GM18519 (cell line): ENCODE measurements around the gene KCNQ2.

Experiments
- ATAC-seq: cut with Tn5 transposase; IDR thresholded peaks from one replicate; pipeline ENCODE4 v1.9.1; 2021; ENCODE audit warnings: mild to moderate bottlenecking, moderate library complexity; ENCODE audit not compliant: unreplicated experiment, low FRiP score

The KCNQ2 gene

DNA sequence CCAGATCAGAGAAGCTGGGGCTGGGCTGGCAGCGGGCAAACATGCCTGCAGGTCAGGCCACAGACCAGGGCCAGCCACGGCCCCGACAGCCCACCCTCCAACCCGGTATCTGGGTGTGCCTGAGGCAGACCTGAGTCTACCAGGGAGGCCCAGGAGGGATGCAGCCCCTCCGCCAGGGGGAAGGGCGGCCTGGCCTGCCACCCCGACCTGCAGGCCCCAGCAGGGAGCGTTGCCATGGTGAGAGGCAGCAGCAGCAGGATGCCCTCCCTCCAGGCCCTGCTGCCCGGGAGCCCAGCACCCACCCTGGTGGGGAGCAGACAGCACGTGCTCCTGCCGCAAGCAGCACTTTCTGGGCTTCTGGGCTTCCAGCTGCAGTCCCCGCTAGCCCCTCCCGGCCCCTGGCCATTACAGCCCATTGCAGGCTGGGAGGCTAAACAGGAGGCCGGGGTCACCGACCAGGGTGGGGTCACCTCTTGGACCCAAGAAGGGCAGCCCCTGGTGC lies 30.3 kb upstream of the KCNQ2 start:
- ATAC-seq: no peak

DNA sequence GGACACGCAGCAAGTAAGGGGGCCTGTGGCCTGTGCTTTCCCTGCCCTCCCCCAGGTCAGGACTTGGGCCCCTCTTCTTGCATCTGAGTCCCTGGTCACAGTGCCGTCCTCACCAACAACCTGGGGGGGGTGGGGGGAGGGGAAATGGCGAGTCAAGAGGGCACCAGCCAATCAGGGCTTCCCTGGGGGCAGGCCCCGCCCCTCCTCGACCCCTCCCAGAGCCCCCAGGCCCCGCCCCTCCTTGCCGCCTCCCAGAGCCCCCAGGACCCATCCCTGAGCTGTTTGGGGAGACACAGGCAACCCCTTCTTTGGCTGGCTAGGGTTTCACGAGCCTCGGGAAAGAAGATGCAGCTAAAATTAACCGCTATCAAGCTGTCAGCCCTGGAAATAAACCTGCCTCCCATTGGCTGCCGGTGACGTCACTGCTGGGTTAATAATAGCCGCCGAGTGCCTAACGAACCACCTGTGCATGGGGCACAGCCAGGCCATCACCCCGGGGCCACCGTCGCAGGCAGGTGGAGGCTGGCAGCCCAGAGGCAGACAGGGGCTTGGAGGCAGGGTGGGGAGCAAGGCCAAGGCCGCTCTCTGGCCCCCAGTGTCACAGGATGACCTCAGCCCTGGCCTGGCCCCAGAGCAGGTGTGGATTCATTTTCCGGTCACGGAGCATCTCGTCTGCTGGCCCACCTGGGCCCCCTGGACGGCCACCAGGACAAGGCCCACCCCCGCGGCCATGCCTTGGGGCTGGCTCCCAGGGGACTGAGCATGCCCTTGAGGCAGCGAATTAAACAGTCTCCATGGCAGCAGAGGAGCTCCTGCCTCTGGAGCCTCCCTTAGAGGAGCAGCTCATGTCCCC lies 29.6 kb upstream of the KCNQ2 start:
- ATAC-seq: no peak

DNA sequence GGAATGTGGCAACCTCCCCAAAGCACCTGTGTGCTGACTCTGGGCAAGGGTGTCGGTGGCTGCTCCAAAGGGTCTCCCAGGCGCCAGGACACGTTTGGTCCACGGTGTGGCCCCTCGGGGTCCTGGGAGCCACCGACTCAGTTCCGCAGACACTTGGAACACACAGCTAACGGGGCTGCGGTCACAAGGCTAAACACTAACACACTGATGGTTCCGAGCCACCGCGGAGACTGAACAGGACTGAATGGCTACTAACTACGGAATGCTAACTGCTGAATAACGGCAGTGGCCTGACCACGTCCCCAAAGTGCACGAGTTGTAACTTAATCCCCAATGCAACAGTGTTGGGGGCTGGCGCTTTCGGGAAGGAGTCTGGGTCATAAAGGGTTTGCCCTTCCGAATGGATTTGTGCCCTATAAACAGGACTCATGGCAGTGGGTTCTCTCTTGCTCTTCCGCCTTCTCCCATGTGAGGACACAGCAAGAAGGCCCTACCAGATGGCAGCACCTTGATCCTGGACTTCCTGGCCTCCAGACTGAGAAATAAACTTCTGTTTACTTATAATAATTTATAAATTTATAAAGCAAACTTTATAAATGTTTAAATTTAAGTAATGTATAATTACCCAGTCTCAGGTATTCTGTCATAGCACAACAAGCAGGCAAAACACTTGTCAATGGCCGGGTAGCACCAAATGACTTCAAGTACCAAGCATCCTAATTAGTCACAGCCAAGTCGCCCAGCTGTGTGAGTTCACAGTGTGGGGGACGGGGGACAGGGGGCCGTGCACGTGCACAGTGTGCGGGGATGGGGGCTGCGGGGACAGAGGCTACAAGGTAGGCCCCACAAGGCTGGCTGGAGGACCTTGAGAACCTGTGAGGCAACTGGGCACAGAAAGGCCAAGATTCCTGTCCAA lies 28.7 kb upstream of the KCNQ2 start:
- ATAC-seq: no peak

DNA sequence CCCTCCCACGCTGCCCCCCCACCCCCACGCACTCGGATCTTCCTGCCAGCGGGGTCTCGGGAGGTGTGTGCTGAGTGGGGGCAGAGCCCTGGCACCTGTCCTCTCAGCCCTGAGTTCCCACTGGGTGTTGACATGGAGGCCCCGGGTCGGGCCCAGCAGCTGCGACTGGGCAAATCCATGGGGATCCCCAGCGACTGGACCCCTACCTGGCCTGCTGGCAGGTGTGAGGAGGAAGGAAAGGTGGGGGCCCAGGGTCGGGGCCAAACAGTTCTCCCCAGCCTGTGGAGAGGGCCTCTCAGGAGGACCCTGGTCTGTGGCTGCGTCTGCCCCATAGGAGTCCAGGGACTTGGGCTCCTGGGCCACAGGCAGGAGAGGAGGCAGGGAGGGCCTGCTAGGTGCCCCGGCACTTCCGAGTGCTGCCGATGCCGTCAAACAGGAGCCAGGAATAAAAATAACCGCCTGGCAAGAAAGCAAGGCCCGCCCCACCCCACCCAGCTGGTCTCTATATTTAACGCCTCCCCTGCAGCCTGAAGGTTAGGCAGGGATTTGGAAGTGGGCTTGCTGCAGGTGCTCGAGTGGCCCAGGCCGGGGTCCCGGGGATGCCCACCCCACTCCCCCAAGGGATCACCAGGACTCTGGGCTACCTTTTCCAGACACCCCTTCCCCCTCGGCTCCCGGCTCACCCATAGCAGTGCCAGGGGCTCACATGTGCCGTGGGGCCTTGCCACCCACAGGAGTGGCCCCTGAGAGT lies 27.9 kb upstream of the KCNQ2 start:
- no peak for ATAC-seq

DNA sequence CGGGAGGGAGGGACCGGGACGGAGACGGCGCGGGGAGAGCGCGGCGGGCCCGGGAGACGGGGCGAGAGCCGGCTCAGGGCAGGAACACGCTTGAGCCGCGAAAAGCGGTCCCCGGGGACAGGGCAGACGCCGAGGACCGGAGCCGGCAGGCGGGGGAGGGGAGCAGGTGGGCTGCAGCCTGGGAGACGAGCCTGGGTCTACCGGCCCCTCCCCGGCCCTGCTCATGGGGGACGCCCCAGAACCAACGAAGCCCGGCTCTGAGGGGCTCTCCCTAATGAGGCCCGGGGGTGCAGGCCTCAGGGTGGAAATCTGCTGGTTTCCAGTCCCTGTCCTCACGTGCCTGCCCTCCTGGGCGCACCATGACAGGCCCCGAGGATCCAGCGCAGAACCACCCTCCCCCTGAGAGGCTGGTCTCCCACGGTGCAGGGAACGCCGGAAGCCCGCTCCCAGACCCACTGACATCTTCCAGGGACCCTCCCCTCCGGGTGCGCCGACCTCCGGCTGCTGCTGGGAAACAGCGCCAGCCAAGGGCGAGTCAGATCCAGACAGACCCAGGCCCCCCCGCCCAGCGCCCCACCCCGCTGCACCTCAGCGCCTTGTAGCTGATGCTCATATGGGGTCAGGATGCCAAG lies 27.0 kb upstream of the KCNQ2 start:
- no peak for ATAC-seq

DNA sequence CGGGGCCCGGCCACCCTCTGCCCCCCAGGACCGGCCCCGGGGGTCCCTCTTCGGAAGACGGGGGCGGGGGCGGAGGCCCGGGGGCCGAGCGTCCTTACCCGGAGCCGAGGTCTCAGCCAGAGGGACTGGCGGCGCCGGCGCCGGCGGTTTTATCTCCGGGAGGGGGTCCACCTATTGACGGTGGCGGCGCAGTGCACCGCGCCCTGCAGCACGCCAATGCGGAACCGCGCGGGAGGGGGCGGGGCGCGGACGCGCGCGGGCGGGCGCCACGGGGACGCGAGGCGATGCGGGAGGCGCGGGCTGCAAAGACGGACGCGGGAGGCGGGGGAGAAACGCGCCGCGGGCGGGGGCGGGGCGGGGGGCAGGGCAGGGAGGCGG lies 26.5 kb upstream of the KCNQ2 start, which contains the start of gene EEF1A2:
Gene EEF1A2, minus strand, starts transcription at position 124 of the 378 bp plus-strand sequence. CDS start 1,320 bp downstream, outside the sequence.
- ATAC-seq: no peak

DNA sequence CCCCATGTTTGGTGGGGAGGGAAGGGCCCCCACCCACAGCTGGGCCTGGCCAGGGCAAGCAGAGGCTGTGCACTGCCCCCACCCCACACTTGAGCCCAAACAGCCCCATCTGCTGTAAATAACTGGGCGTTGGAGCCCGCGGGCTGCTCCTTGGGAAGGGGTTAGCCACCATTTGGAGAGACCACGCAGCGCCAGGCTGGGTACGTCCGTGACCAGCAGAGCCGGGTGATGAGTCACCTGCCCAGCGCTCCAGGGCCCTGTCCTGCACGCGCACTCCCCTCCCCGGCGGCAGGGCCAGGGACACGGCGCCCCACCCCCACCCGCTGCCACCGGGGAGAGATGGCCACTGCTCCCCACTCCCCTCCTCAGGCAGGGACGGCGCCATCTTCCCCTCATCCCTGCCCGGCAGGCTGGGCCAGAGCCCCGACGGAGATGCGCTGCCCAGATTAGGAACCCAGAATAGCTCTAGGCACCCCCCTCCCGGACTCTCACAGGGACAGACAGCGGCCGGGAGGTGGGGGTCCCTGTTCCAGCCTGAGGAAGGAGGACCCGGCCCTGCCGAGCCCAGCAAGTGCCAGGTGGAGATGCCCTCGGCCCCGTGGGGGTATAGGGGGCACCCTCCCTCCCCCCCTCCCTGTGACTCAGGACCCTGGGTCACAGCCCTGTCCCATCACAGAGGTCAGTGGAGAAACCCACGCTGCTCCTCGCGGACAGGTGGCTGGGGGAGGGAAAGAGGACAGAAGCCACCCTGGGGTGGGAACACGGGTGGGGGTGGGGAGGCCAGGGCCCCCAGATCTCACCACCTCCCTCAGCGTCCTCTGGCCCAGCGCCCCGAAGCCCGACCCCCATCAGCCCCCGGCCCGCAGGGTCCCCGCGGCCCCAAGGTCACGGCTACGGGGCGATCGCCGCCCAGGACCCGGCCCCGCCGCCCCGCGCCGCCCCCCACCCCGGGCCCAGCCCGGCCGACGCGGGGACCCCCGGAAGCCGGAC lies 25.8 kb upstream of the KCNQ2 start:
- ATAC-seq: no peak

DNA sequence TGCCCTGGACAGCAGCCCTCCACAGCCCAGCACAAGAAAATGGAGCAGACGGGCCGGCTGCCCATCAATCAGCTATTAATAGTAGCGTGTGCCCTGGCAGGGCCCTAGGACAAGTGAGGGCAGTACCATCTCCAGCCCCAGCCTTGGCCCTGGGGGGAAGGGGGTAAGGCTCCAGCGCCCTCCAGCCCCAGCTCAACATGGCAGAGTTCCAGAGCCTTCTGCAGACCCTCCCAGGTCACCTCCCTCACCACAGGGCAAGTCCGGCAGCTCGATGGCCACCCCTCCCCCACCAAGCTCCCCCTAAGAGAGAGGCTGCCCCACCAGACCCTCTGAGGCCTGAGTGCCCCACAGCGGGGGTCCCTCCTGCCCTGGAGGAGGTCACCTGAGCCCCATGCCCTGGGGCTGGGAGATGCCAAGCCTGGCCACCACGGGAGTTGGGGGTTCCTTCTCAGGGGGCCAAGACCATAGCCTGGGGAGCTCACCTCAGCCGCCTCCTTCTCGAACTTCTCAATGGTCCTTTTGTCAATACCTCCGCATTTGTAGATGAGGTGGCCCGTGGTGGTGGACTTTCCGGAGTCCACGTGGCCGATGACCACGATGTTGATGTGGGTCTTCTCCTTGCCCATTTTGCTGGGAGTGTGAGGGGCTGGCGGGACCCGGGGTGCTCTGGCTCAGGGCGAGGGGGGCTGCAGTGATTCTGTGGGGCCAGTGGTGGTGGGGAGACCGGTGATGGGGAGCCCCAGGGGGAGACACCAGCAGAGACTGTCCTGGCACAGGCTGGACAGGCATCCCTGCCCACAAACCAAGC lies 24.9 kb upstream of the KCNQ2 start:
- ATAC-seq: no peak

DNA sequence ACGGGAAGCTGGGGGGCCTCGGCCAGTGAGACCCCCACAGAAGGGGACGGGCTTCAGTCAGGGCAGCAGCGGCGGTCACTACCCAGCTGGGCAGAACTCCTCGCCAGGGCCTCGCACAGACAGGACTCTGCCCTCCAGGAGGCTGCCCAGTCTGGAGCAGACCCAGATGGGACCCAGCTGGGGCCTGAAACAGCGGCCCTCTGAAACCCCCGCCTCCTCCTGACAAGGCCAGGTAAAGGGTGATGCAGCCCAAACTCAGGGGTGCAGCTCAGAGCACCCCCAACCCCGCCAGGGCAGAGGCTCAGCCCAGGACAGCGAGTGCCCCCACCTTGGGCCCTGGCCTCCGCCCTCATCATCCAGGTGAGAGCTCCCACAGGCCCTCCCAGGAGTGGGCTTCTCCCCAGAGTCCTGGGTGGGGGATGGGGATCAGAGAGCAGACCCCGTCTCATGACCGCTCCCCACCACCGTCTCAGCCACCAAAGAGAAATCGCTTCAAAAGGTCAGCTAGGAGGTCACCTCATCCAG lies 24.2 kb upstream of the KCNQ2 start:
- no peak for ATAC-seq

DNA sequence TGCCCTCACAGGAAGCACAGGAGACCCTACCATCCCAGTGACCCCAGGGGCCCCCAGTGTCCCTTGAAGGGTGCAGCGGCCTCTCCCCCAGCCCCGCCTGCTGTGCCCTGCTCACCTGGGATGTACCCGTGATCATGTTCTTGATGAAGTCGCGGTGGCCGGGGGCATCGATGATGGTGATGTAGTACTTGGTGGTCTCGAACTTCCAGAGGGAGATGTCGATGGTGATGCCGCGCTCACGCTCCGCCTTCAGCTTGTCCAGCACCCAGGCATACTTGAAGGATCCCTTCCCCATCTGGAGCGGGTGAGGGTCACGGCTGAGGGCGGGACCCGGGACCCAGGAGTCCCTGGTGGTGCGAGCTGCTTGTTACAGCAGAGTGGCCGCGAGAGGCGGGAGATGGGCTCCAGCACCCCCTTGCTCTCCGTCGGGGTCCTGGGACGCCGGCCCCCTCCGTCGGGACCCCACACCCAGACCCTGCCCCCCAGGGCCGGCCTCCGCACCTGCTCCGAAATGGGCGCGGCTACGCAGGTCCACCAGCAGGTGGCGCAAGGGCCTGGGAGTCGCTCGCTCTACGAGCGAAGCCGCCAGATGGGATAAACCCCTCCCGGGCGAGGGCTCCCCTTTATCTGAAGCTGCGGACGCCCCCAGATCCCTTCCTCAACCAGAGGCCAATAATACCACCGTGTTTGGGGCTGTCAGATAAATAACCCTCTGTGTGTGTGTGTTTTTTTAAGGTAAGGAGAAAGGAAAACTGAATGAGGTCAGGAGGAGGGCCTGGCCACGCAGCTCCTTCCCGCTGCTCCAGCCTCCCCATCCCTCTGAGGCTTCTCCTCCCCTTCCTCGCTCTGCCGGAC lies 23.5 kb upstream of the KCNQ2 start:
- no peak for ATAC-seq

DNA sequence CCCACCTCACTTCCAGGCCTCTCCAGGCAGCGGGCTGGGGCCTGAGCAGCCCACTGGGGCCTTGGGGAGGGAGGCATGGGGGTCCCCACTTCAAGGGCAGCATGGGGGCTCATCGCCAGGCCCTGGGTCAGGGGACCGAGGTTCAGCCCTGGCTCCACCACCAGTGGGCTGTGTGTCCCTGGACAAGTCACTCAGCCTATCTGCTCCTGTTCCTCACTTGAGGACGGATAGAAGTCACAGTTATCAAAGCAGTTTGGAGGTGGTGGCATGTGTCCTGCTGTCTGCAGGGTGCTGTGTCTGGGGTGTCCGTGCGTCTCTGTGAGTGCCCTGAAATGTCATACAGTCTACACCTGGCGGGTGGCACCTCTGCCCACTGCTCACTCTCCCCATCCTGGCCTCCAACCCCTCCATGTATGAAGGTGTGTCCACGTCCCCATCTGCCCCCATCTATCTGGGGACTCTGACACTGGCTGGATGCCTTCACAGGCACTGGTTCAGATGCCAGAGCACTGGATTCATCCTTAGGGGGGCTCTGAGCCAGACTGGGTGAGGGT lies 22.8 kb upstream of the KCNQ2 start:
- ATAC-seq: no peak

DNA sequence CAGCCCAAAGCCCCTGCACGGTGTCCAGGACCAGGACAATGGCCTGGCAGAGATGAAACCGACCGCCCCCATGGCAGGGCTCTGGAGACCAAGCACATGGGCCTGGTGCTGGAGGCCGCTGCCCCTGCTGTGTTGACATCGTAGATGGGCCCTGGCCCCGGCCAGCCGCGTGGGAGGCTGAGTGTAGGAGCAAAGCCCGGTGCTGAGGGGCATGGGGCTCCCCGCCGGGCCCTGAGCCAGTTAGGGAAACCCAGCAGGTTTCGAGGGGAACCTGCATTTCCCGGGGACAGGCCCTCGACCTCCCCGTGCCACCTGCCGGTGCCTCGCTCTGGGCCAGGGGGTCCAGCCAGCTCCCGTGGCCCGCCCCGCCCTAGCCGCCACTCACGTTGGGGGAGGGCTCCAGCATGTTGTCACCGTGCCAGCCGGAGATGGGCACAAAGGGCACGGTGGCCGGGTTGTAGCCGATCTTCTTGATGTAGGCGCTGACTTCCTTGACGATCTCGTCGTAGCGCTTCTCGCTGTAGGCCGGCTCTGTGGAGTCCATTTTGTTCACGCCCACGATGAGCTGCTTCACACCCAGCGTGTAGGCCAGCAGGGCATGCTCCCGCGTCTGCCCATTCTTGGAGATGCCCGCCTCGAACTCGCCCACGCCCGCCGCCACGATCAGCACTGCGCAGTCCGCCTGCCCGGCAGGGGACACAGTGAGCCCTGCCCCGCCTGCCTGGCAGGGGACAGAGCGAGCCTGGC lies 22.1 kb upstream of the KCNQ2 start:
- ATAC-seq: no peak

DNA sequence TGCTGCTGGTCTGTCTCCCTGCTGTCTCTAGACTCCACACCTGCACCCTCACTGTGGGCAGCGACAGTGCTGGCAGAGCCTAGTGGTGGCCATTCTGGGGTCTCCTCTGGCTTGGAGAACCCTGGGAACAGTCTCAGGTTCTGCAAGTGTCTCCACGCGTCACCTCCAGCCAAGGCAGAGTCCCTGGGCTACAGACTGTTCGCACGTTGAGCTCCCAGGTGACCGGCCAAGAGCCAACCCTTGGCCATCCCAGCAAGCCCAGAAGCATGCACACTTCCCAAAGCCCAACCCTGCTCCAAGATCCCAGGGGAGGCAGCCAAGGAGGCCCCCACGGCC lies 21.6 kb upstream of the KCNQ2 start:
- no peak for ATAC-seq

DNA sequence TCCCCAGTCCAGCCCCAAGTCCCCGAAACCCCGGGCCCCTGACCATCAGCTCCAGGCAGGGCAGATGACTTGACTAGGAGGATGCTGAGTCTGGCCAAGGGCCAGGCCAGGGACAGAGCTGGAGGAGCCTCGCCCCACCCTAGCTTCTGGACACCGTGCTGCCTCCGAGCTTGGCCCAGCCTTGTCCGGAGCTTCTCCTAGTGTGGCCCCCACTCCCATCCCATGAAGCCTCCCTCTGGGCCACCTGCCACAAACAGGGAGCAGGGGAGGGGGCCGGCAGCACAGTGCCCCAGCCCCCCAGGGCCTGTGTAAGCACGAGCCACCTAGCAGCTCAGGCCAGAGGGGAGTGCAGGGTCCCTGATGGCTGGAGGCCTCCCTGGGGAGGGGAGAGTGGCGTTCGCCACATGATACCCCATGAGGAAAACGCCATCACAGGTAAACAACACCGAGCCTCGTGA lies 21.1 kb upstream of the KCNQ2 start:
- ATAC-seq: no peak

DNA sequence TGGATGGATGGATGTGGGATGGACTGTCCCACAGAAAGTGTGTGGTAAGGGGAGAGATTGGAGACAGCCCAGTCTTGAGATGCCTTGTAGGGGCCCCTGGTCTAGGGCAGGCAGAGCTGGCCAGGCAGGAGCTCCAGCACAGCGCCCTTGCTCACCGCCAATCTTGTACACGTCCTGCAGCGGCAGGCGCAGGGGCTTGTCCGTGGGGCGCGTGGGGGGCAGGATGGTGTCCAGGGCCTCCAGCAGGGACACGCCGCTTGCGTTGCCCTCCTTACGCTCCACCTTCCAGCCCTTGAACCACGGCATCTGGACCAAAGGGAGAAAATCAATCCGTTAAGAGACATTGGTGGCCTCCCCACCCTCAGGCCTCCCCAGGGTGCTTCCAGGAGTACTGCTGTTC lies 20.5 kb upstream of the KCNQ2 start:
- no peak for ATAC-seq

DNA sequence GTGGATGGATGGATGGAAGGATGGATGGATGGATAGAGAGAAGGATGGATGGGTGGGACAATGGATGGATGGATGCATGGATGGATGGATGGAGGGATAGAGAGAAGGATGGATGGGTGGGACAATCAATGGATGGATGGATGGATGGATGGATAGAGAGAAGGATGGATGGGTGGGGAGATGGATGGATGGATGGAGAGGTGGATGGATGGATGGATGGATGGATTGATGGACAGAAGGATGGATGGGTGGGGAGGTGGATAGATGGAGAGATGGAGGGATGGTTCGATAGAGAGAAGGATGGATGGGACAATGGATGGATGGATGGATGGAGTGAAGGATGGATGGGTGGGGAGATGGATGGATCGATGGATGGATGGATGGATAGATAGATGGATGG lies 20.1 kb upstream of the KCNQ2 start:
- ATAC-seq: no peak
